Stimulated activated CD8-positive, alpha-beta memory T cell treated with anti-CD3 and anti-CD28 coated beads, Interleukin-7, amount 100 ng/mL, for 48 hours (primary cell): Measurements from ENCODE around the gene AMBP.

Experiments
- DNase-seq, 2 donors: peaks; one replicate each; pipeline ENCODE4 v3.0.0-alpha.2; 2020; ENCODE audit warnings: low read depth in 1 of 2; ENCODE audit errors: extremely low read depth in 1 of 2

AMBP gene

DNA sequence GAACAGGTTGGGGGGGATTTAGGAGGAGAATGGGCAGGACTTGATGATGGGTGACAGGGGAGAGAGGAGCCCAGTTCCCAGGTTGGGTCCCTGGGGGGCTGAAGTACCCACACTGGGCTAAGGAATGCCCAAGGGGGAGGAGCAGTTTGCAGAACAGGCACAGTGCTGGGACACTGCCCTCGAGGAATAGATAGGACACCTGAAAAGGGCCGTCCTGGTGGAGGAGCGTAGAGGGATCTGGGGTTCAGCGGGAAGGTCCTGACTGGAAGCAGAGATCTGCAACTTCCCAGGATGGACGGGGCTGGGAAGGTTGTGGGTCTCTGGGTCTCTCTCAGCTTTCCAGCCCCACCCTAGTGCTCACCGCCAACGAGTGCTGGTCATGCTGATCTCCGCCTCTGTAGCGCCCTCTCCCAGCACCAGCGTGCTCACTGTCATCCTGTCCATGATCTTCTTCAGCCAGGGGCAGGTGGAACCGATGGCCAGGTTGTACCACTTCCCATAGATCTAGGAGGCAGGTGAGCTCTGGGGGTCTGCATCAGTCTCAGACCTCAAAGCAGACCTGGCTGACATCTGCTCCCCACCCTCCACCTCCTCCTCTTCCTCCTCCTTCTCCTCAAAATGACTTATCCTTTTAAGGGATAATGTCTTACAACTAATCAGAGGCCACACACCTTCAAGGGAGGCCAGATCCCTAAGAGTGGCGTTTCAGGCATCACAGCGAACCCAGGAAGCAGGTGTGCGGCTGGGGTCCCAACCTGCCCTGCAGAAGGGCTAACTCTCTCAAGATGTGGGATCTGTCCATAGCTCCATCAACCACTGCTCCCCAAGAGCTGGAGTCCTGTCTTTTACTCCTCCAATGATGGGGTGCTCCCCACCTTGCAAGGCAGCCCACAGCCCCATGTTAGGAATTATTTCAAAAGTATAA, 1.6 kb downstream of the AMBP start:
- DNase-seq, result no peak

DNA sequence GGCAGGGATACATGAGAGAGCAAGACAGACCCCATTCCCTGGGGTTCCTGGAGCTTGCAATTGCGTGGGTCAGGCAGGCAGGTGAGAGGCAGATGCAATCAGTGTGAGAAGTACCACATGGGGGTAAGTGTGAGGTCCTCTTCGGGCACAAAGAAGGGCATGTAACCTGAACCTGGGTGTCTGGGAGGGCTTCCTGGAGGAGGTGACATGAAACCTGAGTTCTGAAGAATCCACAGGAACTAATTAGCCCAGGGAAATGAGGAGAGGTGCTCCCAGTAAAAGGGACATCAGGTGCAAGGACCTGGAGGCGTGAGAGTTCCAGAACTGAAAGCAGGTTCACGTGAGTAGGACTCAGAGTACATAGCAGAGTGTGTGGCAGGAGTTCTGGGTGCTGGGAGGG, 2.5 kb downstream of the AMBP start:
- DNase-seq, result no peak

DNA sequence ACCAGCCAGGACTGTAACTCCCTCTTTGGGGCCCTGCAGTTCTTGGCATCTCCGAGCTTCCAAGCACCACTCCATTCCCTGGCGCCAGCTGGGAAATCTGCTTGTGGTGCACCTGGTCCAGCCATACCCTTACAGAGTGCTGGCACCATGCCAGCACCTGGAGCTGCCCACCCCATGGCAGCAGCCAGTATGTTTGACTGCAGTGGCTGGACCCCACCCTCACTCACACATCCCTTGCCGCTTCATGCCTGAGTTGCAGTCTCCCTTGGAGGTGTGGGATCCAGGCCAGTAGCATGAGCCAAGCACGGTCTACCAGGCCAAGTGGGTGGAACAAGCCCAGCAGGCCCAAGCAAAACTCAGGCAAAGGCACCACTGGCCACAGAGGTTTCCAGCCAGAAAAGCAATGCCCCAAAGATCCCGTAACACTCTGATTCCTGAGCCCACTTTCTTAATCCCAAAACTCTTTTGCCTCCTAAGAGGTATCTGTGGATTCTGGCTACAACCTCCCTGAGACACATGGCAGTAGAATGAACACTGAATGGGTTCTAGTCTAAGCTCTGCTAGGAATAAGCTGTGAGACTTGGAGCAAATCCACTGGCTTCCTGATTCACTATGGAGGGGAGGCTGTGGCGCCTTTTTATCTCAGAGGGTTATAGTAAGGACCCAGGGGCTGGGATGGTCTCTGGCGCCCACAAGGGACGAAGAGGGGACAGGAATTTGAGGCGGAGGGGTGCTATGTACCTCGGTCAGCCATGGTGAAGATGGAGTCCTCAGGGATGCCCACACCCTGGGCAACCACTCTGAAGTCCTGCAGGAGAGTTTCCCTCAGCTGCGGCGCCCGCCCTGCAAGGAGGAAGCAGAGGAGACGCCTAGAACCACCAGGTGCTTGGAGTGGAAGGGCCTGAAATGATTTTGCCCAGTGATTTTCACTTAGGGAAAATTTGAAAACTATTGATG, 5.6 kb downstream of the AMBP start:
- DNase-seq, result no peak

DNA sequence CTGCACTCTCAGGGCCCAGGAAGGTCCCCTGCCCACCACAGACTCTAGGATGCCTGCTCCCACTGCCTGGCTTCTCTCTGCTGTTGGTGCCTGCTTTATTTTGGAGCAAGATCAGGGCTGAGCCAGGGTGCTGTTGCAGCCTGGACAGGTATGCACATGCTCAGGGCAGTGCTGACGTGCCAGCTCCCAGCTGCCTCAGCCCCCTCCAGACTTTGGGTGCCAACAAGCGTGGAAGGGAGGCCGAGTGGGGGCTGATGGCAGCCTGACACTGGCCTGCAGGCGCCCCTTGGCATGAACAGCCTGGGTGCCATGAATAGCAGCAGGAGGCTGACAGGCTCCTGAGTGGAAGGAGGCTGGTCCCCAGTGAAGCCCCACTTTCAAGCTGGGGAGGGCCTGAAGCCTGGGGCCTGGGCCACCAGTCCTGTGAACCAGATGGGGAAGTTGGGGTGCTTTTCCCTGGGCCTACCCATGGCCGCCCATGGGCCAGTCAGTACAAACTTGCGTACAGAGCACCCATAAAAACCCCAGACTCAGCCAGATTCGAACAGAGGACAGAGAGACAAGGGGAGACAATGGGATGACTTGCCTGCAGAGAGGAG, 6.8 kb downstream of the AMBP start:
- DNase-seq, result no peak

DNA sequence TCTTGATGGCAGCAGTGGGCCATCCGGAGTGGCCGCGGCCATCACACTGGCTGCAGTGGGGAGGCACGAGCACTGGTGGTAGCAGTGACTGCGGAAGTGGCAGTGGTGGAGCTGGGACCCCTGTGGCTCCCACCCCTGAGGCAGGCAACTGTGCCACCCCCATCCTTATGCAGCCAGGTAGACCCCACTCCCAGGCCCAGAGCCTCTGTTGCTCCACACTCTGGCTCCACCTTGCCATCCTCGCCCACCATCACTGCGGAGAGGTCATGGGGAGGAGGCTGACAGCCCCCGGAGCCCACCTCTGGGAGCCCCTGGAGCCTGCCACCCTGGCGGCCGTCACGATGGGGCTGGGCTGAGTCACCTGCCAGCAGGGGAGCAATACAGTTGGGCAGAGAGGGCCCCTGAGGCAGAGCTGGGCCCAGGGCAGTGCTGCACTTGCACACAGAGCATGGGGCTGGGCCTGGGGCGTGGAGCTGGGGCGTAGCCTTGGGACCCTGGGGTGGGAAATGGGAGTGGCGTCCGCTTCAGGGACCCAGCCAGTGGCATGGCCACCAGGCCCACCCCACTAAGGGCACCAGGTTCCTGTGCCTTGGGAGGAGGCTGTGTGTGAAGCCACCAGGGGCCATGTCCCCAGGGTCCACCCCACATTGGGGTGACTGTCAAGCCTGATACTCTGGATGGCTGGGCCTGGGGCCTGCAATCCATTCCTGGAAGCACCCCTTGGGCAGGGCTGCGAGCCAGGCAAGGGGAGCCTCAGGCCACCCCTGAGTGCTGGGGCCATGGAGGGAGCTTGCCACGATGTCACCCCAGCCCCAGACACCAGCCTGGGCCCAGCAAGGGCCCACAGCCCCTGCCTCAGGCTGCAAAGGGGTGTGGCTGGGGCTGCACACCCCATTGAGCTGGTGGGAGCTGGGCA, 7.7 kb downstream of the AMBP start:
- DNase-seq, result no peak

DNA sequence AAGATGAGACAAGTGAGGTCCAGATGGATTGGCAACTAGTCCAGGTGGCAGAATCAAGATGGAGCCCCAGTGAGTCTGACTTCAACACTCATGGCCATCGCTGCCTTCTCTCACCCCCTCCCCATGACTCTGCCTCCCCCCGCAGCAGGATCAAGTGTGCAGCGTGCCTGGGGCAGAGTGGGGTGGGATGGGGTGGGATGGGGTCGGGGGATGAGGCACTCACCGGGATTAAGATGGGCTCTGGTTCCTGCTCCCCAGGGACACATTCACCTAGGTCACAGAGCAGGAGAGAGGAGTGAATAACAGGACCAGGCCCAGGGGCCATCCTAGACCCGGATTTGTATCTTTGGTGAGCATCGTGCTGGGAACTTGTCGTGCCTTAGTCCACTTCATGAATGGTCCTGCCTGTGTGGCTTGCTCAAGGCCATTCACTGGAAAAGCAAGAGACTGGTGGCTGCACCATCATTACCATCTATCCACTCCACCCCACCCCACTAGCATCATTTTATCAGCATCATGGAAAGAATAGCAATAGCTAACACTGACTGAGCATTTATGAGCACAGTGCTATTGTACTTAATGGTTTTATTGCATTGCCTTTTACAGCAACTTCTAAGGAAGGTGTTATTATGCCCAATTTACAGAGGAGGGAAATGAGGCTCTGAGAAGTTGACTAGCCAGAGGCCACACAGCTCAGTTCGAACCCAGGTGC, 8.5 kb downstream of the AMBP start:
- no peak for DNase-seq

DNA sequence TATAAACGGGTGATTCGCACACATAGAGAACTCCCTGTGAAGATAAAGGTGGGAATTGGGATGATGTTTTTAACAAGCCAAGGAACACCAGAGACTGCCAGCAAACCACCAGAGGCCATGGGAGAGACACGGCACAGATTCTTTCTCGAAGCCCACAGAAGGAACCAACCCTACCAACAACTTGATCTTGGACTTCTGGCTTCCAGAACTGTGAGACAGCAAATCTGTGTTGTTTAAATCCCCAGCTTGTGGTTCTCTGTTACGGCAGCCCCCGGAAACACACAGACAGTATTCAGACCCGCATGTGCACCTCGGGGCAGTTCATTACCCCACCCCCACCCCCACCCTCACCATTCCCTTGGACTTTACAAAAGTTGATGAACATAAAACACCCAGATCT, 12.8 kb downstream of the AMBP start:
- DNase-seq, result no peak

DNA sequence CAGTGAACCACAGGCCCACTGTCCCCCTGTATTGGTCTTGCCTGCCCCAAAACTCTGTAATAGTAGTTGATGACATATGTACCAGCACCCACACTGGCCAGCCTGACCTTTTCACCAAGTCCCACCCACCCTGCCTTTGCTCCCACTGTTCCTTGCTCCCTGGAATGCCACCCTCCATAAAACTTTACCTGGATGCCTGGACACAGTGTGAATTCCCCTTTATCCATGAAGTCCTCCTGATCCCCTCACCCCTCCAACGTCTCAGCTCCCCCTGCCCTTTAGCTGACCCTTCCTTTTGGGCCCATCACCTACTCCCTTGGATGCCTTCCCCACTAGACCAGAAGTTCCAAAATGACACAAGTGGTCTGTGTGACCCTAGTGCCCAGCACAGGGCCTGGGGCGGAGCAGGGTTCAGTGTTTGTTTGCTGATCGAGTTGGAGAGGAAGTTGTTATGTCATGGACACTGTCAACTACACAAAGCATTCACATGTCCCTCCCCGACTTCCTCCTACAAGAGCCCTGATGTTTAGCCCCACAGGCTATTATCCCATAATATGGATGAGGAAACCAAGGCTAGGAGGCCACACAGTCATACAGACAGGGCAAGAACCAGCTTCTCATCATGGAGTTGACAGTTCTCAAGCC, 16.1 kb downstream of the AMBP start:
- no peak for DNase-seq

DNA sequence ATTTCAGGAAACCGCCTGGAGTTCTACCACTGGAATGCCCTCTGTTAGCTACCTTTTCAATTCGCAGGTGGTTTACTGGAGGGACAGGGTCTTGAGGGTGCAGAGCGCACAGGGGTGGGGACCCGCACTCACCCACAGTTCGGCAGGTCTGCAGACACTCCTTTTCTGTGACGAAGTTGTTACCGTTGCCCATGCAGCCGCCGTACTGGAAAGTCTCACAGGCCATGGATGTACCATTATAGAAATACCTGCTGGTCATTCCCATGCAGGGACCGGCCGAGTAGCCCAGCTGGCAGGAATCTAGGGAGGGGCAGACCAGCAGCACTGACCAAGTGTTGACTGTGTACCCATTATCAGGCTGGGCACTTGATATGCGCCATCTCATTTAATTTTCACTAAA, 16.8 kb downstream of the AMBP start:
- no peak for DNase-seq

DNA sequence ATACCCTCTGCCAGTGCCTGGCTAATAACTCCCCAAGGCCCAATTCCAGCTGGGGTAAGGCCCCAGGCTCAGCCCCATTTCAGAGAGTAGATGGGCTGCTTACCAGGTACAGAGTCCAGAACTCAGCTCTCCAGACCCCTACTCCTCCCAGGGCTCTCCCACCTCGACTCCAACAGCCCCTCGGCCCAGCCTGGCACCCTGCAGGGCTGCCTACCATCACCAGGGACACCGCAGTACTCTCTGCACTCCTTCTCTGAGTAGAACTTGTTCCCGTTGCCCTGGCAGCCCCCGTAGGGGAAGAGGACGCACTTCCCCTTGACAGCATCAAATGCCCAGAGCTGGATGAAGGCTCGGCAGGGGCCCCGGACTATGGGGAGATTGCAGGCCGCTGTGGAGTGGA, 17.4 kb downstream of the AMBP start:
- no peak for DNase-seq

DNA sequence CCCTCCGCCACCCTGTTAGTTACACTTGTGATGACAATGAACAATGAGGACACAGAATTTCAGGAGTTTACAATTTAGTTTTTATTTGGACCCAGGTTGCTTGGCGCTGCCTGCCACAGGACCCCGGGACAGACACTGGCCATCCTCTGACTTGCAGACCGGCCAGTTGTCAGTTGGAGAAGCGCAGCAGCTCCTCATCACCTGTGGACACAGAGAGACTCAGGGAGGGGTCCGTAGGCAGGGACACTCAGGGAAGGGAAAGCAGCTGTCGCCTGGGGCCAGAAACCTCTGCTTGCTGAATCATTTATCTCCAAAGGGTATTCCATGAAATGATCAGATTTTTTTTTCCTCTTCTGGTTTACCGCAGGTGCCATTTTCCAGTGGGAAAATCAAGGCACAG, 18.0 kb downstream of the AMBP start:
- no peak for DNase-seq

DNA sequence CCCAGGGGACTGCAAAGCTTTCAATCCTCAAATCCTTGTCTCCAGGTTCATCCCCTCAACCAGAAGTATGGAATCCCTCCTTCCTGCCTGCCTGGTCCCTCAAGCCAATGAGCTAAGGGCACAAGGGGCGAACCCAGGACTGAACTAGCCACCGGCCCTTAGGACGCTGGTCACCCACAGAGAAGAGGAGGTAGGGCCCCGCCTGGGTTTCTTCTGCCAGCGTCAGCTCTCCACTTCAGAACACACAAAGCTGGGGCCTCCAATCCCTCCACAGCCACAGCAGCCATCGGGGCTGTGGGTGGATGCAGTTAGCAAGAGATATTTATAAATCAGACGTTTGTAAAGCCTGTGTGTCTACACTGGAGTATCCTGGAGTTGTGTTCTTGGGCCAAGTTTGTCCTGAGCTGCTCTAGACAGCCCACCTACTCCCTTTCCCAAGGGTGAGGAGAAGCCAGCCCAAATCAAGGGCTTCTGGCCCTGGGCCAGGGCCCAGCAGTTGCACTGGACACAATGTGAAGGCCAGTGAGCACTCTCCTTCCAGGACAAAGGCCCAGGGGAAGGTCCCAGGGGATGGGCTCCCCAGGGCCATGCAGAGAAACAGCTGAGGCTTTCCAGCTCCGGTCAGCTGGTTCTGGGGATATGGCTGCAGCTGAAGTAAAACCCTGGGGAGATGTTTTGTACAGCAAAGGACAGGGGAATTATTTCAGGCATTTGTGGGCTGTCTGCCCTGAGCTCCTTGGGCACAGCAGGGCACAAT, 18.9 kb downstream of the AMBP start:
- DNase-seq, result no peak

DNA sequence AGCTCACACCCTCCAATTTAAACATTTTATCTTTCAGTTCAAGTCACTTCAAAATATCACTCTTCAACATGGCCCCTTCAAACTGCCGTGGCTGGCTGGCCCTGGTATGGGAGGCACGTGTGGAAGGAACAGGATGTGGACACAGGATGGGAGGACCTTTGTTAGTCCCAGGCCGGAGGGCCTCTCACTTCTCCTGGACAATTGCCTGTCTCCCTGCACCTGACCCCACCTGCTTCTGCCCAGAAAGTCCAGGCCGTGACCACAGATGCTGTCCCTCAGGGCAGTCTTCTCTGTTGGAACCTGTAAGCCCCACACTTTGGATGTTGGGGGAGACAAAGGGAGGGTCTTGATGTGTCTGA, 19.4 kb downstream of the AMBP start:
- no peak for DNase-seq

DNA sequence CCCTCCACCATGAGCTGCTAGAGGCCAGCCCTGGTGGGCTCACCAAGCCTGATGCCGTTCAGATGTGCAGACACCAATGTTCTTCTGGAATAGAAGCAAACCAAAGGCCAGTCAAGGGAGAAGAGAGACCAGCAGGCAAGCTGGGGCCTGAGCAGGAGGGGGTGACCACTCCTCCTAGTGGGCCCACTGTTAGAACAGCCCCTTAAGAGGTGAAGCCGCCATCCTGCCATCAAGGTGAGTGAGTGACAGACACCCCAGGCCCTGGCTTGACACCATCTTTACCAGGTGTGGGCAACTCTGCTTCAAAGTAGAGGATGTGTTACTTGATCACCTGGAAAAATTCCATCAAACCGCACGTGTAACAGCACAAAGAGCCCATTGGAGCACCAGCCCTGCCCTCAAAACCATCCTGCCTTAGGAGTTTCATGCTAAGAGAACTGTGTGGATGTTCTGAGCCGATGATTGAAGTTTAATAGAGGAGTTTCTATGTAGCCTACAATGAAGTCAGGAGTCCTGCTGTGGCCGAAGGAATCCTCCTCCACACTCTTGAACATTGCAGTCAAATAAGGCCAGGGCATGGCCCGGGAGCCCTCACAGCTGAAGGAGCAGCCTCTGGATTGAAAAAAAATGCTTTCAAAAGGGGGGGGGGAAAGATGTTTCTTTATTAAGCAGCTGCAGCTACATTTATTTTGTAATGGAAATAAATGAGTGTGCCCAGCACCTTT, 20.8 kb downstream of the AMBP start:
- DNase-seq, result no peak

DNA sequence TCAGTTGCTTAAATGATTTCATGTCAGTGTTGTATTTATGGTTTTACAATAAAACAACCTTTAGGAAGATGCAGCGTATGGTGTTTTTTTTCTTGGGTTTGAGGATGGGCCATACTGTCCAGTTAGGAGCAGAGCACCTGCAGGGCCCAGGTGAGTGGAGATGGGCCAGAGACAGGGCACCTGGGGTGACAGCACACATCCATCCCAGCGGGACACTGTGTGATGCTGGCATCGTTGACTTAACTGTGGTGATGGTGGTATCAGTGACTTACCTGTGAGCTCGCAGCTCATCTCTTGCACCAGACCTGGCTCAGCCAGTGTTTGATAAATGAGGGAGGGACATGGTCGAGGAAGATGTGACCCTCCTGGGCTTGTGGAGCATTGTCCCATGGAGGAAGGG, 21.6 kb downstream of the AMBP start:
- DNase-seq, result no peak

DNA sequence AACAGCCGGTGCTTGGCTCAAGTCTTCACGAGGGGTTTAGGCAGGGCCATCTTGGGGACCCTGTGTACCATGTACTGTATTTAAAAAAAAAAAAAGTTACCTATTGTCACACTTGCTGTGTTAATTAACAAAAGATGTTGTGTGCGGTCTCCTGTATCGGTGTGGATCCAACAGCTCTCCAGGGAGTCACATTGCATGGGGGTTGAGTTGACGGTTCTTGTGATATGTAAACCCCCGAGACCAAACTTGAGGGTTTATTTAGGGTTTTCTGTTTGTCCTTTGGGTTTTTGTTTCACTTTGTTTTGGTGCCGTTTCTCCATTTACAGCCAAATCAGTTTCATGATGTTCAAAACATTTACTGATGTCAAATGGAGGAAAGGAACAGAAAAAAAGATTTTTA, 22.2 kb downstream of the AMBP start:
- no peak for DNase-seq

DNA sequence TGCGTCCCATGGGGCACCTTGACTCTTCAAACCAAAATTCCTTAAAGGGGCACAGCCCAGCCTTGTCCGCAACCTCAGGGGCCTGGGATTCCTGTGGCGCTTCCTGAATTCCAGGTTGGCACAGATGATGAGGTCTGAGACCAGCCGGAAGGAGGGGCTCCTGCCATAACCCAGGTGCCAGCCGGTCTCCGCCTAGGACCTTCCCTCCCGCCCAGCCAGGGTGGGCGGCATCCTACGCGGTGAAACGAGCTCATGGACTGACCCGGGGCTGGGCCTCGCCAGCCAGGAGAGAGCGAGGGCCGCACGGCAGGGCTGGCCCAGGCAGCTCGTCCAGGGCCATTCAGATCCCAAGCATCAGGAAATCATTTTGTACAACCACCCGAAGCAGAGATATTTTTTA, 23.0 kb downstream of the AMBP start:
- DNase-seq, result no peak

DNA sequence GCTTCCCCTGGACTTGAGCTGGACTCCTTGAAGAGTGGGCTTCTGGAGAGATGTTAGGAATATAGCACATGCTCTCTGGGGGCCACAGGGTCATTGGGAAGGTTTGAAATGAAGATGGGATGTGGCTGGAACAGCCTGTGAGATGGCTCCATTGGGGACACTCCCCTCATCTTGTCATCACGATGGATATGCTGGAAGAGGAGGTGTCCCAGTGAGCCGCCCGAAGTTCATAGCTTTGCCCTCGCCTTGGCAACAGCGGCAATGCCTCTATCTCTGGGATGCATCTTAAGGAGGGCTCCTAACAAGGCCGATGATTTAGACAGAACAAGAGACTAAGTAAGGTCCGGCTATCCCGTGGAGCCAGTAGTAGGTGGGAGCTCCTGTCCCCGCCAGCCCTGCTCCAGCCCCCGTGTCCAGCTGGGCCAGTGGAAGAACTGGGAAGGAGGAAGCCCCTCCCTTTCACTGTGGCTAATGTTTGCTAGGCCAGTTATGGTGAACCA, 23.9 kb downstream of the AMBP start:
- no peak for DNase-seq
